B cell (primary cell): Measurements from ENCODE around the gene TTLL5. TPM values are rescaled to one million over a fixed set of nuclear protein-coding genes. Genes with fewer than 3 reads are reported as not detected.

Experiments
- ATAC-seq: fragments of 200-7000 bp; cut with Tn5 transposase; one replicate; pipeline ENCODE4 v1.10.0; 2021; ENCODE audit warnings: low read depth, mild to moderate bottlenecking, moderate number of reproducible peaks, moderate library complexity
- CTCF ChIA-PET: fragments of 350-600 bp; sonication (Branson Sonifier 250); formaldehyde crosslinking; loops from one replicate; lab custom pipeline; 2021; ENCODE audit warnings: antibody characterized with exemption, inconsistent platforms; lab: Charles Lee
- POLR2A ChIA-PET: fragments of 350-600 bp; sonication (Branson Sonifier 250); formaldehyde crosslinking; loops from one replicate; lab custom pipeline; 2021; ENCODE audit warnings: antibody characterized with exemption; lab: Charles Lee
- DNase-seq: peaks from one replicate; pipeline ENCODE4 v3.0.0; 2013
- H2AFZ ChIP-seq: 2 replicates; pipeline ENCODE4 v1.6.1; 2012; ENCODE audit warnings: mild to moderate bottlenecking, low read depth, low read length; ENCODE audit not compliant: insufficient read depth, poor library complexity, severe bottlenecking
- H3K27ac ChIP-seq, 2 donors: 1 replicate in 1 of 2; 2 replicates in 1 of 2; pipeline ENCODE4 v1.5.1; 2012 to 2013; ENCODE audit warnings: low read length in 2 of 2, mild to moderate bottlenecking in 2 of 2, moderate library complexity in 1 of 2
- H3K27me3 ChIP-seq, 4 experiments: fragments of 200-600 bp in 1 of 4; sonication (generic) in 1 of 4; replicated peaks in 1 of 4; 1 replicate in 2 of 4; 2 replicates in 2 of 4; pipeline versions ENCODE4 v1.6.1 to v1.7.0; 2013 to 2016; ENCODE audit warnings: low read length in 3 of 4, mild to moderate bottlenecking in 2 of 4, mixed read lengths in 1 of 4, moderate library complexity in 1 of 4; ENCODE audit not compliant: insufficient read depth in 4 of 4, control insufficient read depth in 3 of 4; ENCODE audit errors: control extremely low read depth in 1 of 4
- H3K36me3 ChIP-seq, 2 experiments: replicated peaks in 1 of 2; 1 replicate in 1 of 2; 2 replicates in 1 of 2; pipeline versions ENCODE4 v1.6.1 to v1.7.1; 2013; ENCODE audit warnings: low read length in 1 of 2; ENCODE audit not compliant: insufficient read depth in 2 of 2, control insufficient read depth in 1 of 2; ENCODE audit errors: control extremely low read depth in 1 of 2, extremely low read depth in 1 of 2
- H3K4me1 ChIP-seq, 2 donors: fragments of 200-600 bp in 1 of 2; sonication (generic) in 1 of 2; 1 replicate in 1 of 2; 2 replicates in 1 of 2; pipeline versions ENCODE4 v1.5.1 to v1.6.1; 2013 to 2017; ENCODE audit warnings: low read length in 2 of 2; ENCODE audit not compliant: control insufficient read depth in 2 of 2, insufficient read depth in 2 of 2
- H3K4me2 ChIP-seq: replicated peaks from 2 replicates; pipeline ENCODE3; 2012; ENCODE audit warnings: mild to moderate bottlenecking, low read depth, low read length; ENCODE audit not compliant: poor library complexity, severe bottlenecking
- H3K4me3 ChIP-seq, 5 experiments: fragments of 200-600 bp in 1 of 5; sonication (generic) in 1 of 5; 1 replicate in 3 of 5; 2 replicates in 2 of 5; pipeline versions ENCODE4 v1.5.1 to v1.7.0; 2011 to 2016; ENCODE audit warnings: low read length in 4 of 5, mild to moderate bottlenecking in 4 of 5, low read depth in 2 of 5, control low read depth in 1 of 5, moderate library complexity in 1 of 5; ENCODE audit not compliant: insufficient read depth in 1 of 5; ENCODE audit errors: control extremely low read depth in 1 of 5, extremely low read depth in 1 of 5
- H3K79me2 ChIP-seq: fragments of 200-600 bp; sonication (generic); one replicate; pipeline ENCODE4 v1.6.0; 2016; ENCODE audit warnings: low read length; ENCODE audit not compliant: control insufficient read depth, insufficient read depth
- H3K9ac ChIP-seq: fragments of 200-600 bp; sonication (generic); 2 replicates; pipeline ENCODE4 v1.6.1; 2017; ENCODE audit warnings: mild to moderate bottlenecking, low read length, moderate library complexity
- H3K9me3 ChIP-seq, 3 donors: one replicate each; pipeline versions ENCODE4 v1.6.1 to v1.7.1; 2013; ENCODE audit warnings: low read length in 2 of 3; ENCODE audit not compliant: control insufficient read depth in 2 of 3, insufficient read depth in 1 of 3; ENCODE audit errors: control extremely low read depth in 1 of 3
- H4K20me1 ChIP-seq: 2 replicates; pipeline ENCODE4 v1.6.0; 2012; ENCODE audit warnings: mild to moderate bottlenecking, low read length; ENCODE audit not compliant: insufficient read depth, control insufficient read depth, poor library complexity, severe bottlenecking
- H3K27ac Mint-ChIP-seq: one replicate; pipeline ENCODE4 v1.8.0; 2021; ENCODE audit warnings: mixed read lengths
- H3K27me3 Mint-ChIP-seq: one replicate; pipeline ENCODE4 v1.8.0; 2021; ENCODE audit warnings: mixed read lengths
- H3K4me1 Mint-ChIP-seq: one replicate; pipeline ENCODE4 v1.8.0; 2021; ENCODE audit warnings: mixed read lengths
- H3K4me3 Mint-ChIP-seq: one replicate; pipeline ENCODE4 v1.8.0; 2021; ENCODE audit warnings: mixed read lengths
- H3K9me3 Mint-ChIP-seq: one replicate; pipeline ENCODE4 v1.8.0; 2022; ENCODE audit warnings: mixed read lengths; ENCODE audit not compliant: insufficient read depth
- EZH2 ChIP-seq: IDR thresholded peaks from 2 replicates; pipeline ENCODE4 v1.6.1; 2012; ENCODE audit warnings: borderline replicate concordance, low read depth, mild to moderate bottlenecking, moderate library complexity, low read length; ENCODE audit not compliant: insufficient read depth, poor library complexity, severe bottlenecking
- WGBS: methylation state at CpG from one replicate; pipeline ENCODE4 v1.1.5; 2013; ENCODE audit warnings: missing lambda C conversion rate; ENCODE audit not compliant: insufficient coverage; 5-methylcytosine and 5-hydroxymethylcytosine counted together
- intact Hi-C: fragments of 100-400 bp; cut with micrococcal nuclease; formaldehyde crosslinking; loops from one replicate; pipeline ENCODE4 v1.10.0; 2022
- polyA plus RNA-seq: library from polyadenylated mRNA; depleted of rRNA; stranded (reverse); fragments of >200 nt; gene quantifications from 2 replicates; pipeline ENCODE4 v1.2.3, GENCODE V29; 2012
- total RNA-seq, 2 donors: library from RNA; stranded (reverse); fragments of 120-200 nt in 1 of 2; gene quantifications; 1 replicate in 1 of 2; 2 replicates in 1 of 2; pipeline versions ENCODE4 v1.2.3 to v1.2.4, GENCODE V29; 2013 to 2022
- TF ChIP-seq, protein P1 (sequence below): fragments of 200-600 bp; IDR thresholded peaks from one replicate; pipeline ENCODE4 v1.8.0; 2022; ENCODE audit warnings: antibody characterized with exemption, mild to moderate bottlenecking

TTLL5 gene
- total and polyA plus RNA-seq, 2 donors (not counting 1 experiment from before 2014, with no cell fraction given) = 10.9 to 50.9 TPM

DNA sequence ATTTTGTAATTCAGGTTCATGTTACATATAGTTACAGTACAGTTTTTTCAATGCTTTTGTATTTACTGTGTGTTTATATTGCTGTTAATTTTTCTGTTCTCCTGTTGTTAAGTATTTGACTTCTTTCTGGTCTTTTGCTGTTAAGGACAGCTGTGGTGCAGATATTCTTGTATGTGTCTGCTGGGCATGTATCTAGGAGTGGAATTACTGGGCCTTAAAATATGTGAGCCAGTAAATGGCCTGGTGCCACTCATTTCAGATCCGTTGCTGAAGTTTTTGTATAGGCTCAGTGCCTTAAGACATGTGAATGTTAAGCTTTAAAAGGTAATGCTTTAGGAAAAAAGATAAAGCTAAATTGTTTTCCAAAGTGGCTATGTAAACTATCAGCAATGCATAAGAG lies 87.3 kb downstream of the TTLL5 start:
- Histone ChIP-seq H3K4me1 (no peaks in the 10 kb centered on the region), H3K27ac (no peak overlapping the region), H2AFZ (no peak overlapping the region), H3K9ac (no peak overlapping the region), H3K79me2 (no peaks in the 10 kb centered on the region), H3K9me3 (peaks cover 1 to 4% (median 2%) of the 10 kb centered on the region in 3 donors), H3K27me3 (no peaks in the 10 kb centered on the region), H3K4me2 (no peak overlapping the region), H4K20me1 (no peaks in the 10 kb centered on the region), H3K4me3 (no peak overlapping the region), H3K36me3 (peaks cover 6 to 25% of the 10 kb centered on the region in 2 experiments)
- ChIA-PET CTCF (no interaction called here), POLR2A (no interaction called here)
- no peaks in the 10 kb centered on the region for H3K27me3 Mint-ChIP-seq
- H3K27ac Mint-ChIP-seq = no peak overlapping the region
- DNase-seq (no peak), ATAC-seq (no peak)
- WGBS = 100% methylated on average over 1 of the region's 1 CpG
- H3K9me3 Mint-ChIP-seq = peaks cover 8% of the 10 kb centered on the region
- no peak overlapping the region for H3K4me3 Mint-ChIP-seq
- no peaks in the 10 kb centered on the region for H3K4me1 Mint-ChIP-seq
- TF ChIP-seq EZH2 = no peak
- TF ChIP-seq, protein P1, sequence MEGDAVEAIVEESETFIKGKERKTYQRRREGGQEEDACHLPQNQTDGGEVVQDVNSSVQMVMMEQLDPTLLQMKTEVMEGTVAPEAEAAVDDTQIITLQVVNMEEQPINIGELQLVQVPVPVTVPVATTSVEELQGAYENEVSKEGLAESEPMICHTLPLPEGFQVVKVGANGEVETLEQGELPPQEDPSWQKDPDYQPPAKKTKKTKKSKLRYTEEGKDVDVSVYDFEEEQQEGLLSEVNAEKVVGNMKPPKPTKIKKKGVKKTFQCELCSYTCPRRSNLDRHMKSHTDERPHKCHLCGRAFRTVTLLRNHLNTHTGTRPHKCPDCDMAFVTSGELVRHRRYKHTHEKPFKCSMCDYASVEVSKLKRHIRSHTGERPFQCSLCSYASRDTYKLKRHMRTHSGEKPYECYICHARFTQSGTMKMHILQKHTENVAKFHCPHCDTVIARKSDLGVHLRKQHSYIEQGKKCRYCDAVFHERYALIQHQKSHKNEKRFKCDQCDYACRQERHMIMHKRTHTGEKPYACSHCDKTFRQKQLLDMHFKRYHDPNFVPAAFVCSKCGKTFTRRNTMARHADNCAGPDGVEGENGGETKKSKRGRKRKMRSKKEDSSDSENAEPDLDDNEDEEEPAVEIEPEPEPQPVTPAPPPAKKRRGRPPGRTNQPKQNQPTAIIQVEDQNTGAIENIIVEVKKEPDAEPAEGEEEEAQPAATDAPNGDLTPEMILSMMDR = no peak
- intact Hi-C loops = no loop called here

- DNase-seq (no peak), ATAC-seq (no peak)
- Mint-ChIP-seq H3K27ac (no peak overlapping the region), H3K27me3 (no peaks in the 10 kb centered on the region), H3K9me3 (peaks cover 8% of the 10 kb centered on the region), H3K4me3 (no peak overlapping the region), H3K4me1 (no peaks in the 10 kb centered on the region)
- H3K4me3 ChIP-seq = no peak overlapping the region
- intact Hi-C loops = no loop called here
- no peak overlapping the region for H3K27ac ChIP-seq
- no peaks in the 10 kb centered on the region for H4K20me1 ChIP-seq
- CTCF ChIA-PET = no interaction called here
- no peak for TF ChIP-seq EZH2
- TF ChIP-seq, protein P1 = no peak
- WGBS = 100% methylated on average over 2 of the region's 5 CpGs
- H3K36me3 ChIP-seq = peaks cover 5 to 22% of the 10 kb centered on the region in 2 experiments
- H3K9ac ChIP-seq = no peak overlapping the region
- H3K27me3 ChIP-seq = no peaks in the 10 kb centered on the region
- no peaks in the 10 kb centered on the region for H3K79me2 ChIP-seq
- no peaks in the 10 kb centered on the region for H3K4me1 ChIP-seq
- no peak overlapping the region for H2AFZ ChIP-seq
- H3K9me3 ChIP-seq = peaks cover 1 to 4% (median 2%) of the 10 kb centered on the region in 3 donors
- POLR2A ChIA-PET = no interaction called here
- no peak overlapping the region for H3K4me2 ChIP-seq
Measured at GRCh38 chr14:75751296-75751695, 90.2 kb downstream of the TTLL5 start.
